Brain pericyte (primary cell): ENCODE results near the gene ZBTB24.

Source experiments
- DNase-seq: peaks from one replicate; pipeline ENCODE4 v3.0.0-alpha.2; 2012; ENCODE audit warnings: low read depth, low spot score

Gene ZBTB24

GRCh38 chr6:109451376-109451775 lies 31.6 kb downstream of the ZBTB24 start:
- no peak for DNase-seq

DNA sequence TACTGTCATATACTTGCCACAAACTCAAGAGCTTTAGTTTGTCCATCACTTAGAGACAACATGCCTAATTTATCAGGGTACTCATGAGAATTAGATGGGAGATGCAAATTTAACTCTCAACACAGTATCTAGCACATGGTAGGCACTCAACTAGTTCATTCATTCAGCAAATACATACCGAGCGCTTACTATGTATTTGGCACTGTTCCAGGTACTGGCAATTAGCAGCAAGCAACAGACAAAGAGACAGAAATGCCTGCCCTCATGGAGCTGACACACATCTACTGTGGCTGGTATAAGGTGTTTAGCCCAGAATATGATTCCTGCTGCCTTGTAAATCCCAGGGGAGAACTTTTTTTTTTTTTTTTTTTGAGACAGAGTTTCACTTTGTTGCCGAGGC lies 32.2 kb downstream of the ZBTB24 start:
- DNase-seq: no peak

GRCh38 chr6:109449795-109450673 lies 33.0 kb downstream of the ZBTB24 start:
- no peak for DNase-seq

- DNase-seq: no peak
Observed at GRCh38 chr6:109449064-109449794, 33.8 kb downstream of the ZBTB24 start.

GRCh38 chr6:109448615-109449014 lies 34.4 kb downstream of the ZBTB24 start:
- no peak for DNase-seq

DNA sequence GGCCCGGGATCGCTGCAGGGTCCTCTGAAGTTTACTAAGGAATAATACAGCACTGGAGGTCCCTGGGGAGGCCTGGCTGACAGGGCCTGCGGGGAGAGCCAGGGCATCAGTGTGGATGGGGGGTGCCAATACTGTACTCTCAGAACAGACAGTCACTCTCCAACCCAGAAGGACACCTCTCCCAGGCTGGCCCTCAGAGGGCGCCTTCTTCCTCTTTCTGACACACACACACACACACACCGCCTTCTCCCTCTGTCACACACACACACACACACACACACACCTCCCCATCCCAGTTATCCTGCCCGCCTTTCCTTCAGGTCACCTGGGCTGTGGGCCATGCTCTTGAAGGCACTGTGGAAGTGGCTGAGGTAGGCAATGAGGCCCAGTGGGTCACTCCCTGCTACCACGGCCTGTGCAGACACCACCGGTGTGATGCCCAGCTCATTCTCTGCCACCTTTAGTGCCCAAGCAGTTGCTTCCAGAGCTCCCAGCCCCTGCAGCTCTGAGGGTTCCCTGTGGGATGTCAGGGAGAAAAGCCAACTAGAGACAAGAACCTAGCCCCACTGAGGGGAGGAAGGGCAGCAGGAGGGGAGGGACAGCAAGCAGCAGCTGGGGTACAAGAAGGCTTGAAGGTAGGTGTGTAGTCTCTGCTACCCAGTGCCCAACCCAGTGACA lies 35.0 kb downstream of the ZBTB24 start:
- no peak for DNase-seq

DNA sequence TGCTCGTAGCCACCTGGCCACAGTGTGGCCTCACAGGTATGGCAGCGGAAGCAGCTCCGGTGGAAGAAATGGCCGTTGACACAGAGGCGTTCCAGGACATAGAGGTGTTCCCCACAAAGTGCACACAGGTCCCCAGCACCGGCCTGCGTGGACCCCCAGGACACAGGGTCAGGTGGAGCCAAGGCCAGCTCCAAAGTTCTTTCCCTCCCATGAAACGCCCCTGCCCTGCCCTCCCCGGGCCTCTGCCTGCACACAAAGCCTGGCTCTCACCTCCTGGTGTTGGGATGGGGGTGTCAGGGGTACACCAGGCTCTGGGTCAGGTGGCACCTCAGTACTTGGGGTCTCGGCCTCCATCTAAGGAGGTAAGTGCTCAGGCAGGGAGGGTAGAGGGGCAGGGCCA lies 35.9 kb downstream of the ZBTB24 start:
- DNase-seq: no peak

DNA sequence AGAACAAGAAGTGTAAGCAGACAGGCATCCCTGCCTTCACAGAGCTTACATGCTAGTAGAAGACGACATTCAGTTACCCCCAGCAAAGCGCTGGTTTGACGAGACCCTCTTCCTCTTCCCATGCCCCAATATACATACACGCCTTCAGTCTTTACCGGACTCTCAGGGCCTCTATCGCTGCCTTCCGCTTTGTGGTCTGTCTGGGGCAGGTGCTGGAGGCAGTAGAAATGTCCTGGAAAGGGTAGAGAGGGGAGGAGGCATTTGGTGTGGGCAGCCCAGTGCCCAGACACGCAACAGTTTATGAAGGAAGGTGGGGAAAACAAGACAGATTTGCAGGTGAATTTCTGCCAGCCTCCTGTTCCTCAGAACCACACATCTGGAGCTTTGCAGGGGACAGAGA lies 36.5 kb downstream of the ZBTB24 start:
- no peak for DNase-seq

DNA sequence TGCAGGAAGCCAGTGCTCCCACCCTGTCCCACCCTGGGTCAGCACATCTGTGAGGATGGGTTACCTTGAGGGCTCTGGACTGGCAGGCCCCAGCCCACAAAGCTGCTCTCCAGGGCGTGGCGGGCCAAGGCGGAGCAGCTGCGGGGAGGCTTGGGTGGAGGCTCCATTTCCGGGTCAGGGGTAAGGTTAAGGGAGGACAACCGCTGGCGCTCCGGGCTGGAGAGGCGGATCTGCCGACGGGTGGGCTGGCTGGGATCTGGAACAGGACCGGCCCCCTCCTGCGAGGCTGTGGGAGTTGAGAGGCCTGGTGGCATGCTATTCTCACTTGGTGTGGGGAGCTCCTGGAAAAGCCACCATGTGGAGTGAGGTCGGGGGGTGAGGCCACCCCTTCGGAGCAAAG lies 36.9 kb downstream of the ZBTB24 start:
- no peak for DNase-seq

GRCh38 chr6:109445382-109445781 lies 37.6 kb downstream of the ZBTB24 start:
- no peak for DNase-seq

DNA sequence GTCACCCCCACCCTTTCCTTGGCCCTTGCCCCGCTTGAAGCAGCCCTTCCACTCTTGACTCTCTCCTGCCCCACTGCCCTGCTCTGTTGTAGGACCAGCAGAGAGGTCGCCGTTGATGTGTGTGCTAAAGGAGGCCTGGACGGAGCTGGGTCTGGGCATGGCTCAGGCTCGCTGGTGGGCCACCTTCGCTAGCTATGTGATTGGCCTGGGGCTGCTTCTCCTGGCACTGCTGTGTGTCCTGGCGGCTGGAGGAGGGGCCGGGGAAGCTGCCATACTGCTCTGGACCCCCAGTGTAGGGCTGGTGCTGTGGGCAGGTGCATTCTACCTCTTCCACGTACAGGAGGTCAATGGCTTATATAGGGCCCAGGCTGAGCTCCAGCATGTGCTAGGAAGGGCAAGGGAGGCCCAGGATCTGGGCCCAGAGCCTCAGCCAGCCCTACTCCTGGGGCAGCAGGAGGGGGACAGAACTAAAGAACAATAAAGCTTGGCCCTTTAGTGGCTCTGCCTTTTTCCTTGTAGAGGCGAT lies 39.5 kb downstream of the ZBTB24 start:
- no peak for DNase-seq

- no peak for DNase-seq
Observed at GRCh38 chr6:109442393-109442924, 40.6 kb downstream of the ZBTB24 start.

DNA sequence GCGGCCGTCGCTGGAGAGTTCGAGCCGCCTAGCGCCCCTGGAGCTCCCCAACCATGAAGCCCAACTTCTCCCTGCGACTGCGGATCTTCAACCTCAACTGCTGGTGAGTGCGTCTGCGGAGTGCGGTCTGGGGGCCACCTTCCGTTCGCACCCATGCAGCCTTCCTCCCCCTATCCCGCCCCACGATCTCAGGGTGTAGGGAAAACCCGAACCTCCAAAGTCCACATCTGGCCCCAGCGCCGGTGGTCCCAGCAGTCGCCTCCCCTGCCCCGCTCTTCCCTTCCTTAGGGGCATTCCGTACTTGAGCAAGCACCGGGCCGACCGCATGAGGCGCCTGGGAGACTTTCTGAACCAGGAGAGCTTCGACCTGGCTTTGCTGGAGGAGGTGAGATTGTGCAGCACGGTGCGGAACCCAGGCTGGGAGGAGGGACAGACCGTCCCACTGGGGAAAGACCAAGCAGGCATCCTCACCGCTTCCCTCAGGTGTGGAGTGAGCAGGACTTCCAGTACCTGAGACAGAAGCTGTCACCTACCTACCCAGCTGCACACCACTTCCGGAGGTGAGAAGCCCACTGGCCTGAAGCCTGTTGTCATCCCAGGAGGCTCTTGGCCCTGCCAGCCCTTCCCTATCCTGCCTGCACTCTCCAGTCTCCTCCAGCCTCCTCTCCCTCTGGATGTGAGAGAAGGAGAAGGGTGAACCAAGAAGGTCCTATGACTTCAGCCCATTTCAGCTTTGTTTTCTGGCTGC lies 41.8 kb downstream of the ZBTB24 start:
- no peak for DNase-seq

DNA sequence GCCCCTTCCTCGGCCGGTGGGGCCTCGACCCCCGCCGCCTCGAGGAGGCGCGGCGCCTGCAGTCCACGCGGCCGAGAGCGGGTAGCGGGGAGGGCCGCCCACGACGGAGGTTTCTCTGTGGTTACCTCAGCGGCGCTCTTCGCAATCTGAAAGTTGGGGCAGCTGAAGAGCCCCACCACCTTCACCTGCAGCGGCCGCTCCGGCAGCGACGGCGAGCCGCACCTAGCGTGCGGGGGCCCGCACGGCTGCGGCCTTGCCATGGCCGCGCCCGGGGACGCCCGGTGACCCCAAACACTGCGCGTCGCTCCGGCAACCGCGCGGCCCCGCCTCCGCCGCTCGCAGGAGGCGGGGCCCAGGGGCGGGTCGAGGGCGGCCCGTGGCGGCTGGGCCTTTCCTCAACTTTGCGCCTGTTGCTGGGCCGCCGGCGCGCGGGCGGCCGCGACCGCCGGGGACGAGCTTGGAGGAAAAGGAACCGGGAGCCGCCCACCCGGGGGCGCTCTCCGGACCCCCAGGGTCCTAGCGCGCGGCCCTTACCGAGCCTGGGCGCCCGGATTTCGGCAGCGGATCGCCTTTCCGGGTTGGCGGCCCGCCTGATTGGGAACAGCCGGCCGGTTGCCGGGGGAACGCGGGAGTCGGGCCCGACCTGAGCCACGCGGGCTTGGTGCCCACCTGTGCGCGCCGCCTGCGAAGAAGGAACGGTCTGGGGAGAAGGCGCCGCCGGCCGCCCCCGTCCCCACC lies 42.5 kb downstream of the ZBTB24 start, which contains the start of the genes PPIL6 and SMPD2:
PPIL6 (minus strand) TSS at position 298 of the 738 bp plus-strand sequence; CDS start at position 260, 38 bp downstream.
SMPD2 (plus strand) TSS at position 394 of the 738 bp plus-strand sequence. CDS start 398 bp downstream, outside the sequence.
- DNase-seq: no peak

GRCh38 chr6:109436041-109436440 lies 47.0 kb downstream of the ZBTB24 start:
- DNase-seq: no peak

- DNase-seq: no peak
Observed at GRCh38 chr6:109434456-109434855, 48.6 kb downstream of the ZBTB24 start.

GRCh38 chr6:109429496-109429895 lies 53.5 kb downstream of the ZBTB24 start:
- no peak for DNase-seq

- DNase-seq: no peak
Observed at GRCh38 chr6:109428889-109429477, 54.0 kb downstream of the ZBTB24 start.

DNA sequence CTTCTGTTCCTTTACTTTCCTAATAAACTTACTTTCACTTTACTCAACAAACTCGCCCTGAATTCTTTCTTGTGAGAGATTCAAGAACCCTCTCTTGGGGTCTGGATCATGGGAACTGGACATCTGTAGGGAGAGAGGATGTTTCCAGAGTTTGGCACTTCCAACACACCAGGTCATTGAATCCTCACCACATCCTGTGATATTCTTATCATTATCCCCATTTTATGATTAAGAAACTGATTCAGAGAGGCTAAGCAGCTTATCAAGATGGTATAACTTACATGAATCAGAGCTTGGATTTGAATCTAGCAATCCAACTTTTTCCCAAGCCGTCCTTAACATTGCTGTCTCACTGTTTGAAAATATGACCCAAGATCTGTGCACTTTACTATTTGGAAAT lies 58.1 kb downstream of the ZBTB24 start:
- DNase-seq: no peak

- DNase-seq: no peak
Observed at GRCh38 chr6:109421184-109421583, 61.8 kb downstream of the ZBTB24 start.
